Kidney (tissue), 14 donors: Measurements from ENCODE around the gene CALY. TPM values are rescaled to one million over a fixed set of nuclear protein-coding genes. Genes with fewer than 3 reads are reported as not detected.
A peak's percentile ranks its signal among the peaks of the same experiment; 100 is the strongest.

ENCODE experiments used
- DNase-seq, 5 donors: peaks; one replicate each; pipeline ENCODE4 v3.0.0-alpha.2; 2013 to 2020
- FAIRE-seq: peaks from 2 replicates; lab custom pipeline; 2012; peaks lifted over from hg19 to GRCh38; lab: Jason Lieb, UNC
- H3K27ac ChIP-seq, 2 donors: one replicate each; pipeline ENCODE4 v1.7.0; 2013; ENCODE audit warnings: low read depth in 2 of 2, low read length in 2 of 2, inconsistent platforms in 1 of 2
- H3K27me3 ChIP-seq: one replicate; pipeline ENCODE4 v1.7.1; 2013; ENCODE audit warnings: low read length, inconsistent platforms; ENCODE audit not compliant: control insufficient read depth, insufficient read depth
- H3K36me3 ChIP-seq, 3 donors: one replicate each; pipeline versions ENCODE4 v1.7.0 to v1.7.1; 2013; ENCODE audit warnings: low read length in 3 of 3, control low read depth in 1 of 3, inconsistent platforms in 1 of 3; ENCODE audit not compliant: insufficient read depth in 3 of 3, control insufficient read depth in 2 of 3
- H3K4me1 ChIP-seq, 3 donors: one replicate each; pipeline versions ENCODE4 v1.7.0 to v1.7.1; 2013; ENCODE audit warnings: low read length in 3 of 3, inconsistent platforms in 1 of 3, low read depth in 1 of 3; ENCODE audit not compliant: control insufficient read depth in 2 of 3, insufficient read depth in 2 of 3
- H3K4me3 ChIP-seq, 3 donors: one replicate each; pipeline versions ENCODE4 v1.7.0 to v1.8.1; 2013; ENCODE audit warnings: low read length in 3 of 3, control low read depth in 1 of 3, inconsistent platforms in 1 of 3
- H3K9ac ChIP-seq, 3 donors: one replicate each; pipeline versions ENCODE4 v1.7.0 to v1.7.1; 2013; ENCODE audit warnings: low read length in 3 of 3, control low read depth in 1 of 3, inconsistent platforms in 1 of 3
- H3K9me3 ChIP-seq, 3 donors: one replicate each; pipeline versions ENCODE4 v1.7.0 to v1.7.1; 2013; ENCODE audit warnings: low read length in 3 of 3, control low read depth in 1 of 3, inconsistent platforms in 1 of 3; ENCODE audit not compliant: control insufficient read depth in 2 of 3, insufficient read depth in 1 of 3
- CTCF ChIP-seq: IDR thresholded peaks from 3 replicates; pipeline ENCODE4 v1.5.1; 2012; ENCODE audit warnings: mild to moderate bottlenecking, moderate library complexity, borderline replicate concordance; ENCODE audit not compliant: insufficient read depth; ENCODE audit errors: extremely low read depth
- intact Hi-C: fragments of 100-400 bp; cut with DNase I; formaldehyde crosslinking; loops from one replicate; pipeline ENCODE4 v1.11.1; 2022
- polyA plus RNA-seq: library from polyadenylated mRNA; stranded (reverse); fragments of 350-450 nt; fragmentation: Illumina TruSeq; extraction: RNeasy Lipid Tissue Mini Kit (QIAGEN cat#74804); gene quantifications from one replicate; pipeline ENCODE4 v1.2.3, GENCODE V29; 2014; ENCODE audit warnings: low read depth, low replicate concordance; ENCODE audit not compliant: insufficient read depth
- total RNA-seq: library from RNA; stranded (reverse); fragmentation: NEBNext Ultra II Directional; extraction: Animal tissue kit (Norgen Biotek cat#: 25700); gene quantifications from one replicate; pipeline ENCODE4 v1.2.1, GENCODE V29; 2021
- donor health status: control.
- donor health status: control.
- donor health status: control.
- donor health status: control.
- donor health status: control.
- donor health status: DM: yes; HTN: yes; CAD: no.
- donor health status: Normal renal cell carcinoma (clear cell type).

Gene CALY
- total and polyA plus RNA-seq, 2 donors from 2014 or later = 0.41 to 0.54 TPM

DNA sequence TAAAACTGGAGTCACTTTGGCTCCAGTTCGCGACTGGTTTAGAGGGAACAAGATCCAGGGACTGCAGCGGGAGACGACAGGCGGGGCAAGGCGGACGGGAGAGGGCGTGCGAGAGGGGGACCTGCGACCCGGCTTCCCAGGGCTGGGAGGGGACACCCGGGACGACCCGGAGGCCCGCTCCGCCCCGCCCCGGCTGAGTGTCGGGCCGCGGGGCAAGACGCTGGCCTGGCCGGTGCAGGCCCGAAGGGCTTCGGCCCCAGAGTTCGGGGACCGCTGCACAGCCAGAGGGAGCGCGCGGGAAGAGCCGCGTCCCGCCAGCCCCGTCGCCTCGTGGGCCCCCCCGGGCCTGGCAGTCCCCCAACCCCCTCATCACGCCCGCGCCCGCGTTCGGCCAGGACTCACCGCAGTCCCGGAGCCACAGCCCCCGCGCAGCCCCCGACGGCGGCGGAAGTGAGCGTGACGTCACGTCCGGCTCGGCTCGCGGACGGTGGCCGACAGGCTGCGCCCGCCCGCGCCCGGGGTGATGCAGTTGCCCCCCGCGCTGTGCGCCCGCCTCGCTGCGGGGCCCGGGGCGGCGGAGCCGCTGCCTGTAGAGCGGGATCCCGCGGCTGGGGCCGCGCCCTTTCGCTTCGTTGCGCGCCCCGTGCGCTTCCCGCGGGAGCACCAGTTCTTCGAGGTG is 28.1 kb downstream of the CALY start, which contains the start of the genes TUBGCP2 and ZNF511:
TSS of gene TUBGCP2 (minus strand) at position 452 of the 679 bp plus-strand sequence. CDS start 5,931 bp downstream, outside the sequence.
TSS of gene ZNF511 (plus strand) at position 494 of the 679 bp plus-strand sequence. CDS start at position 524, 30 bp downstream.
- FAIRE-seq = no peak
- DNase-seq = peak in 4 of 5 donors; percentile 88 to 96 (median 92)
- Histone ChIP-seq H3K36me3 (peaks cover 0 to 16% (median 2%) of the 10 kb centered on the region in 3 donors), H3K27me3 (no peaks in the 10 kb centered on the region), H3K4me3 (peak within 1 kb of the TSS; percentile 89 to 95 (median 90)), H3K9me3 (no peaks in the 10 kb centered on the region), H3K4me1 (peaks cover 3 to 27% (median 14%) of the 10 kb centered on the region in 3 donors), H3K27ac (peak within 1 kb of the TSS; percentile 90 to 97), H3K9ac (peak within 1 kb of the TSS; percentile 68 to 79 (median 78))
- intact Hi-C loops = no loop called here
- peak; percentile 3 for TF ChIP-seq CTCF

GRCh38 chr10:133307776-133308420 is 28.8 kb downstream of the CALY start:
- peak; percentile 65 for TF ChIP-seq CTCF
- Histone ChIP-seq H3K4me3 (peak overlapping the region; percentile 89 to 95 (median 90)), H3K9ac (peak overlapping the region; percentile 68 to 79 (median 78)), H3K4me1 (peaks cover 3 to 27% (median 14%) of the 10 kb centered on the region in 3 donors), H3K9me3 (no peaks in the 10 kb centered on the region), H3K36me3 (peaks cover 0 to 15% (median 2%) of the 10 kb centered on the region in 3 donors), H3K27me3 (no peaks in the 10 kb centered on the region), H3K27ac (peak overlapping the region; percentile 90 to 97)
- DNase-seq (peak; percentile 88 to 93 (median 91)), FAIRE-seq (no peak)
- intact Hi-C loops = no loop called here

GRCh38 chr10:133306941-133307379 is 29.7 kb downstream of the CALY start:
- H3K9ac ChIP-seq = peak overlapping the region in 1 of 3 donors; percentile 68
- DNase-seq = peak in 4 of 5 donors; percentile 30 to 71 (median 56)
- no peak for FAIRE-seq
- intact Hi-C loops = no loop called here
- H3K9me3 ChIP-seq = no peaks in the 10 kb centered on the region
- H3K36me3 ChIP-seq = peaks cover 2 to 20% (median 4%) of the 10 kb centered on the region in 3 donors
- H3K27ac ChIP-seq = peak overlapping the region; percentile 44 to 56
- H3K4me1 ChIP-seq = peaks cover 3 to 27% (median 14%) of the 10 kb centered on the region in 3 donors
- H3K27me3 ChIP-seq = no peaks in the 10 kb centered on the region
- TF ChIP-seq CTCF = no peak
- peak overlapping the region in 2 of 3 donors; percentile 89 to 95 for H3K4me3 ChIP-seq
